ENCODE data around the gene BICRA. TPM values are rescaled to one million over a fixed set of nuclear protein-coding genes. Genes with fewer than 3 reads are reported as not detected.
"Not testable (repeated sequence)": the region's sequence is repeated elsewhere in the genome, so short reads cannot be mapped to it uniquely, and the experiment has no call there.

Gene BICRA
- total and polyA plus RNA-seq, 12 donors, result 1.8 to 24.6 (median 9.0) TPM

- TF ChIP-seq CTCF (IDR thresholded peaks at IDR 0.05), result no peak
- TF ChIP-seq POLR2A (IDR thresholded peaks at IDR 0.05), result no peak
- no peak for DNase-seq
- H3K9me3 ChIP-seq (replicated peaks in 1 of 3), result no peaks in the 10 kb centered on the region
- WGBS, 4 donors, result 79 to 90% (median 88%) methylated on average over 3 of the region's 3 CpGs
- intact Hi-C loops (cut with DNase I), result loop anchor here in 1 of 2 donors (10.0 kb wide), 1 partner anchor 146 kb away; no protein-coding TSS in a partner anchor
- no peak overlapping the region for H3K4me3 ChIP-seq
- H3K27me3 ChIP-seq, result no peaks in the 10 kb centered on the region
- H3K4me1 ChIP-seq (replicated peaks in 1 of 2), result peaks cover 0 to 6% of the 10 kb centered on the region in 2 donors
- no peak overlapping the region for H3K27ac ChIP-seq
- H3K36me3 ChIP-seq (replicated peaks in 1 of 2), result no peaks in the 10 kb centered on the region
Measured at GRCh38 chr19:47580397-47580796, 28.5 kb upstream of the BICRA start.

GRCh38 chr19:47581605-47582319, 27.2 kb upstream of the BICRA start:
- H3K9me3 ChIP-seq (replicated peaks in 1 of 3), result no peaks in the 10 kb centered on the region
- WGBS, 4 donors, result 43 to 52% (median 48%) methylated on average over 6 of the region's 6 CpGs
- H3K36me3 ChIP-seq (replicated peaks in 1 of 2), result no peaks in the 10 kb centered on the region
- H3K27ac ChIP-seq, result peak overlapping the region in 1 of 5 donors; percentile 53
- peaks cover 0 to 6% of the 10 kb centered on the region in 2 donors for H3K4me1 ChIP-seq (replicated peaks in 1 of 2)
- H3K4me3 ChIP-seq, result no peak overlapping the region
- intact Hi-C loops (cut with DNase I), result loop anchor here in 1 of 2 donors (10.0 kb wide), 1 partner anchor 147 kb away; no protein-coding TSS in a partner anchor
- TF ChIP-seq CTCF (IDR thresholded peaks at IDR 0.05), result no peak
- no peak for TF ChIP-seq POLR2A (IDR thresholded peaks at IDR 0.05)
- H3K27me3 ChIP-seq, result no peaks in the 10 kb centered on the region
- peak in 1 of 7 donors; percentile 22 for DNase-seq

- Histone ChIP-seq H3K27ac (peak overlapping the region in 3 of 5 donors; percentile 40 to 54 (median 53)), H3K36me3 (replicated peaks in 1 of 2) (no peaks in the 10 kb centered on the region), H3K27me3 (no peaks in the 10 kb centered on the region), H3K9me3 (replicated peaks in 1 of 3) (no peaks in the 10 kb centered on the region), H3K4me3 (peak overlapping the region in 1 of 4 donors; percentile 7), H3K4me1 (replicated peaks in 1 of 2) (peaks cover 0 to 6% of the 10 kb centered on the region in 2 donors)
- intact Hi-C loops (cut with DNase I), result loop anchor here in 1 of 2 donors (10.0 kb wide), 1 partner anchor 148 kb away; no protein-coding TSS in a partner anchor
- TF ChIP-seq POLR2A (IDR thresholded peaks at IDR 0.05), result no peak
- no peak for TF ChIP-seq CTCF (IDR thresholded peaks at IDR 0.05)
- WGBS, 4 donors, result 14 to 18% (median 16%) methylated on average over 6 of the region's 6 CpGs
- DNase-seq, result peak in 4 of 7 donors; percentile 26 to 63 (median 58)
Measured at GRCh38 chr19:47582320-47582909, 26.5 kb upstream of the BICRA start.

GRCh38 chr19:47583161-47583560, 25.8 kb upstream of the BICRA start:
- not testable (repeated sequence) for DNase-seq; H3K36me3 ChIP-seq (replicated peaks in 1 of 2); H3K4me1 ChIP-seq (replicated peaks in 1 of 2); H3K9me3 ChIP-seq (replicated peaks in 1 of 3); H3K27me3 ChIP-seq; H3K4me3 ChIP-seq
- intact Hi-C loops (cut with DNase I), result loop anchor here in 1 of 2 donors (10.0 kb wide), 1 partner anchor 148 kb away; no protein-coding TSS in a partner anchor
- H3K27ac ChIP-seq, result peak overlapping the region in 3 of 5 donors; percentile 40 to 54 (median 53)
- WGBS, 4 donors, result 94 to 100% (median 98%) methylated on average over 1 of the region's 1 CpG

Data from adrenal gland (tissue), 12 donors.